GM12878 (cell line): Measurements from ENCODE around the gene VN1R4. TPM values are rescaled to one million over a fixed set of nuclear protein-coding genes. Genes with fewer than 3 reads are reported as not detected.

ENCODE experiments used
- ATAC-seq: fragments of 200-7000 bp; cut with Tn5 transposase; 3 replicates; pipeline ENCODE4 v1.9.1; 2020; ENCODE audit warnings: mild to moderate bottlenecking, moderate library complexity
- BruUV-seq: library from RNA; stranded (reverse); fragments of 400-500 nt; replicated peaks from 2 replicates; lab custom pipeline; 2021; lab: Mats Ljungman, UMichigan
- CTCF ChIA-PET: fragments of 300-600 bp; sonication (Branson Sonifier 250); formaldehyde crosslinking; extraction: SDS; loops from one replicate; lab custom pipeline; 2021; ENCODE audit warnings: inconsistent platforms; lab: Yijun Ruan, JAX
- POLR2A ChIA-PET: fragments of 350-600 bp; formaldehyde crosslinking; extraction: SDS; loops from one replicate; lab custom pipeline; 2021; ENCODE audit warnings: inconsistent platforms; lab: Charles Lee
- RAD21 ChIA-PET: fragments of 300-600 bp; sonication (Branson Sonifier 250); formaldehyde crosslinking; loops from one replicate; lab custom pipeline; 2023; ENCODE audit warnings: antibody characterized with exemption; ENCODE audit not compliant: unreplicated experiment; lab: Charles Lee
- SMC1A ChIA-PET: fragments of 300-600 bp; sonication (Branson Sonifier 250); formaldehyde crosslinking; loops from one replicate; lab custom pipeline; 2023; ENCODE audit not compliant: unreplicated experiment, uncharacterized antibody; lab: Charles Lee
- DNase-seq: peaks from one replicate; pipeline ENCODE4 v3.0.0-alpha.2; 2011; ENCODE audit warnings: low read depth, low spot score
- FAIRE-seq: peaks from 3 replicates; lab custom pipeline; 2011; peaks lifted over from hg19 to GRCh38; lab: Jason Lieb, UNC
- H2AFZ ChIP-seq: 2 replicates; pipeline ENCODE4 v1.6.0; 2011; ENCODE audit warnings: low read depth, low read length, control low read depth; ENCODE audit not compliant: control insufficient read depth
- H3K27ac ChIP-seq: 2 replicates; pipeline ENCODE4 v1.5.1; 2011; ENCODE audit warnings: control low read depth; ENCODE audit not compliant: control insufficient read depth, insufficient read depth
- H3K27me3 ChIP-seq, 2 experiments: replicated peaks in 1 of 2; 2 replicates each; pipeline versions ENCODE4 v1.6.0 to v1.6.1; 2011; ENCODE audit warnings: low read length in 1 of 2; ENCODE audit not compliant: control insufficient read depth in 2 of 2, insufficient read depth in 2 of 2
- H3K36me3 ChIP-seq, 2 experiments: 2 replicates each; pipeline ENCODE4 v1.5.1; 2011; ENCODE audit warnings: low read length in 1 of 2; ENCODE audit not compliant: control insufficient read depth in 2 of 2, insufficient read depth in 2 of 2
- H3K4me1 ChIP-seq: 2 replicates; pipeline ENCODE4 v1.6.1; 2011; ENCODE audit warnings: mild to moderate bottlenecking, low read length, moderate library complexity, mixed read lengths; ENCODE audit not compliant: control insufficient read depth, insufficient read depth
- H3K4me2 ChIP-seq: 2 replicates; pipeline ENCODE4 v1.6.0; 2011; ENCODE audit warnings: control low read depth; ENCODE audit not compliant: control insufficient read depth, insufficient read depth
- H3K4me3 ChIP-seq: fragments of 200-600 bp; sonication (generic); 2 replicates; pipeline ENCODE4 v1.5.1; 2016
- H3K79me2 ChIP-seq: 2 replicates; pipeline ENCODE4 v1.6.0; 2011; ENCODE audit warnings: low read length; ENCODE audit not compliant: control insufficient read depth, insufficient read depth
- H3K9ac ChIP-seq: 2 replicates; pipeline ENCODE4 v1.8.0; 2011; ENCODE audit warnings: low read length, control low read depth, mixed read lengths; ENCODE audit not compliant: control insufficient read depth, insufficient read depth
- H3K9me3 ChIP-seq: replicated peaks from 3 replicates; pipeline ENCODE4 v1.5.1; 2011; ENCODE audit warnings: mild to moderate bottlenecking, low read length; ENCODE audit not compliant: control insufficient read depth, insufficient read depth
- H4K20me1 ChIP-seq: 2 replicates; pipeline ENCODE4 v1.6.0; 2011; ENCODE audit not compliant: control insufficient read depth, insufficient read depth
- ATF7 ChIP-seq: fragments of 450-650 bp; IDR thresholded peaks from 2 replicates; pipeline ENCODE4 v1.6.1; 2016; ENCODE audit warnings: low read depth, mild to moderate bottlenecking
- BRCA1 ChIP-seq: IDR thresholded peaks from 2 replicates; pipeline ENCODE4 v1.6.1; 2011; ENCODE audit warnings: low read depth, low read length, improper control_type of control experiment
- CEBPB ChIP-seq, 2 experiments: fragments of 150-350 bp in 1 of 2; IDR thresholded peaks; 2 replicates each; pipeline ENCODE4 v1.6.1; 2012 to 2014; ENCODE audit warnings: low read depth in 2 of 2, low read length in 2 of 2, borderline replicate concordance in 1 of 2, inconsistent platforms in 1 of 2
- CEBPZ ChIP-seq: fragments of 150-350 bp; IDR thresholded peaks from 2 replicates; pipeline ENCODE4 v1.6.1; 2016; ENCODE audit warnings: low read depth, low read length
- GATAD2B ChIP-seq: fragments of 450-650 bp; conservative IDR thresholded peaks from 2 replicates; pipeline ENCODE4 v1.6.1; 2017; ENCODE audit warnings: low read depth, mild to moderate bottlenecking, moderate library complexity
- KLF5 ChIP-seq: fragments of 450-650 bp; IDR thresholded peaks from 2 replicates; pipeline ENCODE4 v1.6.1; 2014; ENCODE audit warnings: mild to moderate bottlenecking; ENCODE audit not compliant: partially characterized antibody
- NR2C2 ChIP-seq: IDR thresholded peaks from 2 replicates; pipeline ENCODE4 v1.6.1; 2011; ENCODE audit warnings: borderline replicate concordance, low read depth; ENCODE audit not compliant: control insufficient read depth, insufficient read length
- NR2F1 ChIP-seq: fragments of 450-650 bp; conservative IDR thresholded peaks from 2 replicates; pipeline ENCODE4 v1.6.1; 2017; ENCODE audit warnings: mild to moderate bottlenecking
- PRDM15 ChIP-seq: fragments of 450-650 bp; formaldehyde crosslinking; IDR thresholded peaks from 2 replicates; pipeline ENCODE4 v1.4.0; 2020; ENCODE audit warnings: mild to moderate bottlenecking, moderate library complexity
- RFX5 ChIP-seq: IDR thresholded peaks from 2 replicates; pipeline ENCODE4 v1.6.1; 2011; ENCODE audit warnings: low read depth, low read length, improper control_type of control experiment
- RUNX3 ChIP-seq: IDR thresholded peaks from 2 replicates; pipeline ENCODE4 v1.6.1; 2012; ENCODE audit warnings: low read length, inconsistent platforms
- SUZ12 ChIP-seq: fragments of 200-600 bp; sonication (generic); IDR thresholded peaks from one replicate; pipeline ENCODE4 v1.6.1; 2018; ENCODE audit warnings: antibody characterized with exemption, mild to moderate bottlenecking; ENCODE audit not compliant: unreplicated experiment
- USF1 ChIP-seq: IDR thresholded peaks from 2 replicates; pipeline ENCODE4 v1.6.1; 2011; ENCODE audit warnings: borderline replicate concordance, low read depth, mild to moderate bottlenecking, moderate library complexity, mixed read lengths, low read length; ENCODE audit not compliant: insufficient read depth; ENCODE audit errors: extremely low read length
- WGBS: methylation state at CpG from one replicate; pipeline ENCODE4 v1.1.6; 2016; ENCODE audit warnings: low lambda C conversion rate; ENCODE audit not compliant: insufficient replicate concordance, insufficient coverage; ENCODE audit errors: missing lambda C conversion rate; 5-methylcytosine and 5-hydroxymethylcytosine counted together
- in situ Hi-C: fragments of 300-500 bp; cut with MboI; formaldehyde crosslinking; loops from 9 replicates; pipeline ENCODE4 v1.14.3; 2018; ENCODE audit warnings: mixed read lengths
- intact Hi-C: fragments of 100-400 bp; cut with micrococcal nuclease; formaldehyde crosslinking; loops from one replicate; pipeline ENCODE4 v1.14.2; 2022; ENCODE audit not compliant: unreplicated experiment
- polyA plus RNA-seq, 11 experiments: library from polyadenylated mRNA; depleted of rRNA in 4 of 11; unstranded in 6 of 11; stranded (reverse) in 5 of 11; fragments of >200 nt; fragmentation: Nextera tagmentation in 4 of 11; fragmentation: Illumina TruSeq in 1 of 11; extraction: Ambion mirVana in 4 of 11; extraction: Trizol in 1 of 11; gene quantifications; 1 replicate in 1 of 11; 2 replicates in 10 of 11; pipeline versions ENCODE4 v1.2.1 to v1.2.3, GENCODE V29; 2011 to 2016; ENCODE audit warnings: inconsistent platforms in 2 of 11, missing spikeins in 2 of 11, low read depth in 1 of 11
- total RNA-seq, 4 experiments: library from RNA; depleted of rRNA in 3 of 4; stranded (reverse); fragments of >200 nt in 3 of 4; fragmentation: Illumina TruSeq in 1 of 4; extraction: Trizol in 1 of 4; gene quantifications; 2 replicates each; pipeline versions ENCODE4 v1.2.1 to v1.2.3, GENCODE V29; 2013 to 2021
- TF ChIP-seq, protein P1 (sequence below): IDR thresholded peaks from 2 replicates; pipeline ENCODE4 v1.6.1; 2012; ENCODE audit warnings: low read depth, low read length, improper control_type of control experiment

The VN1R4 gene
- total and polyA plus RNA-seq, 10 of the 15 experiments (the other 5 are each of a cell fraction or from before 2014, with no cell fraction given): not detected

- BruUV-seq: no TSS peak
- Histone ChIP-seq H2AFZ (no peak overlapping the region), H3K4me3 (no peak overlapping the region), H3K27me3 (no peaks in the 10 kb centered on the region), H3K27ac (no peak overlapping the region), H3K79me2 (no peaks in the 10 kb centered on the region), H3K4me1 (no peaks in the 10 kb centered on the region), H3K9ac (no peak overlapping the region), H3K36me3 (no peaks in the 10 kb centered on the region), H3K9me3 (peaks cover 4% of the 10 kb centered on the region; the same call in 2 of the 3 replicates), H3K4me2 (no peak overlapping the region), H4K20me1 (no peaks in the 10 kb centered on the region)
- intact Hi-C loops (no loop called here), in situ Hi-C loops (no loop called here)
- SMC1A ChIA-PET: no interaction called here
- POLR2A ChIA-PET: no interaction called here
- 84% methylated on average over 43 of the region's 47 CpGs for WGBS
- ATAC-seq (no peak), DNase-seq (no peak), FAIRE-seq (no peak)
- RAD21 ChIA-PET: no interaction called here
- CTCF ChIA-PET: no interaction called here
- TF ChIP-seq USF1 (no peak), RFX5 (no peak), GATAD2B (no peak), KLF5 (no peak), NR2F1 (no peak), CEBPB (IDR thresholded peaks at IDR 0.05; ENCODE audit: borderline replicate concordance in 1 of 2, low read depth in 2 of 2, low read length in 2 of 2) (no peak), ATF7 (no peak), PRDM15 (no peak), RUNX3 (no peak), NR2C2 (no peak), CEBPZ (no peak), BRCA1 (no peak), SUZ12 (no peak)
- TF ChIP-seq, protein P1, sequence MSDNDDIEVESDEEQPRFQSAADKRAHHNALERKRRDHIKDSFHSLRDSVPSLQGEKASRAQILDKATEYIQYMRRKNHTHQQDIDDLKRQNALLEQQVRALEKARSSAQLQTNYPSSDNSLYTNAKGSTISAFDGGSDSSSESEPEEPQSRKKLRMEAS: no peak
These were observed 23.4 kb upstream of the VN1R4 start for GRCh38 chr19:53290758-53291549.
